ENCODE results near the gene CBX4.

Gene CBX4

GRCh38 chr17:79842136-79842655 lies 3.0 kb upstream of the CBX4 start:
- peak; percentile 61 for DNase-seq (ENCODE audit: low read depth, low spot score)

GRCh38 chr17:79841369-79842135 lies 2.3 kb upstream of the CBX4 start:
- DNase-seq (ENCODE audit: low read depth, low spot score) = peak; percentile 52

DNA sequence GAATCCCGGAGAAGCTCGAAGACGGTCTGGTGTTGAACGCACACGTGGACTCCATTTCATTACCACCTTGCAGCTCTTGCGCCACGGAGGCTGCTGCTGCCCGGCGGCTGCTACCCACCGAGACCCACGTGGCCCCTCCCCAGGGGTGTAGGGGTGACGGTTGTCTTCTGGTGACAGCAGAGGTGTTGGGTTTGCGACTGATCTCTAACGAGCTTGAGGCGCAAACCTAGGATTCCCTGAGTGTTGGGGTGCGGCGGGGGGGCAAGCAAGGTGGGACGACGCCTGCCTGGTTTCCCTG lies 1.7 kb upstream of the CBX4 start:
- DNase-seq (ENCODE audit: low read depth, low spot score) = no peak

GRCh38 chr17:79840269-79840988 lies 1.2 kb upstream of the CBX4 start:
- DNase-seq (ENCODE audit: low read depth, low spot score) = peak; percentile 63

DNA sequence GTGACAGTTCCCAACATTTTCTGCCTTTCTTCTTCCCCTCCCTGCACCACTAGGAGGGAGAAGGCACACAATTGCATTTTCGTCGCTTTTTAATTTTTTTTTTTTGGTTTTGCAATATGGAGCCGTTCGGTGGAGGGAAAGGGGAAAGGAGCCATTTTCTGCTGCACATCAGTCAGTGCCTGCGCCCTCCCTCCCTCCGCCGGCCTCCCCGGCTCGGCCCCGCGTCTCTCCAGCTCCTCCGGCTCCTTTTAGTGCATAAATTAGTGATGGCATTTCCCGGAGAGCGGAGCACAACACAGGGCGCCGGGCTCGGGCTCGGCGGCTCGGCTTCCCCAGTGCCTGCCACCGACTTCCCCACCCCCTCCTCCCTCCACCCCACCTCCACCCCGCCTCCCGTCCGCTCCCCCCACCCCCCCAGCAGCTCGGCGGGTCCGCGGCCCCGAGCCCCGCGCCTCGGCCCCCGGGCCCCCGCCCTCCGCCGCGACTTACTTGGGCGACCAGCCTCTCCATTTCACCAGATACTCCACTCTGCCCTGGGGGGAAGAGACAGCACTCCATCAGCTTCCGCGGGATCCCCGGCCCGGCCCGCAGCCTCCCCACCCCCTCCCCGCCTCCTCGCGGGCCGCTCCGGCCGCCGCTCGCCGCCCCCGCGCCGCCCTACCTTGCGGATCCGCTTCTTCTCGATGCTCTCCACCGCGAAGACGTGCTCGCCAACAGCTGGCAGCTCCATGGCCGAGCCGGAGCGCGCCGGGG lies 542 bp downstream of the CBX4 start:
- peak; percentile 80 for DNase-seq (ENCODE audit: low read depth, low spot score)

- DNase-seq (ENCODE audit: low read depth, low spot score) = no peak
Observed at GRCh38 chr17:79837888-79838521, 1.2 kb downstream of the CBX4 start.

DNA sequence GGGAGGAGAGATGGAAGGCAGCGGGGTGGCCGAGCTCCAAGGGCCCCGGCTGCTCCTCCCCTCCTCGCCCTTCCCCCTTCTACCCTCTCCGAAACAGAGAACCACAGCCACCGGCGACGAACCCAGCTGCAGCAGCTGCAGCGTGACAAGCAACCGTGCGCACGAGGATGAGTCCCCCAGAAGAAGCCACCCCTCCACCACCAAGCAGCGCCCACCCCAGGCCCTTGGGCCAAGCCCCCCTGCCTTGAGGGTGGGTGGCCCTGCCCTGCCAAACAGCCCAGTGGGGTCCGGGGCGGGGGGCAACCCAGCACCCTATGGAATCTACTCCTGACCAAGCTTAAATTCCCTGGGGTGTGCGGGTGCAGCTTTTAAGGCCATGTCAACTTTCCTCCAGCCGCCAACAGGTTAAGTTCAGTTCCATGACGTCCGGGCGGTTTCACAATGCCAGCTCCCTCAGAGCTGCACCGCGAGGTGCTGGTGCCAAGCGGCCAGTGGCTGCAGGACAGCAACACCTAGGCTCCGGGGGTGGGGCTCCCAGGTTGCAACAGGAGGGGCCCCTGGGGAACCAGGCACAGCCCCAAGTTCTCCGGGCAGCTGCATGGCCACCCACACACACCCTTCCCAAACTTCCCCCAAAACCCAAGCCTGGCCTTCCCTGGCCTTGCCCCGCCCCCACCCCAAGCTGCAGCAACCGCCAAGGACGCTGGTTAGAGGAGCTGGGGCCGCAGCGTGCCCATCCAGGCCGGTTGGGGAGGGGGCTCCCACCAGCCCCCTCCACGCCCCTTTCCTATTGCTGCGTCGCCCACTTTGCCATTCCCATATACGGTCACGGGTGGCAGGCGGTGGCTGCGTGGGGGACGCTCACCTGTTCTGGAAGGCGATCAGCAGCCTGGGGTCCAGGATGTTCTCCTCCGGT lies 2.0 kb downstream of the CBX4 start:
- DNase-seq (ENCODE audit: low read depth, low spot score) = peak; percentile 46

GRCh38 chr17:79836510-79836971 lies 2.7 kb downstream of the CBX4 start:
- DNase-seq (ENCODE audit: low read depth, low spot score) = no peak

DNA sequence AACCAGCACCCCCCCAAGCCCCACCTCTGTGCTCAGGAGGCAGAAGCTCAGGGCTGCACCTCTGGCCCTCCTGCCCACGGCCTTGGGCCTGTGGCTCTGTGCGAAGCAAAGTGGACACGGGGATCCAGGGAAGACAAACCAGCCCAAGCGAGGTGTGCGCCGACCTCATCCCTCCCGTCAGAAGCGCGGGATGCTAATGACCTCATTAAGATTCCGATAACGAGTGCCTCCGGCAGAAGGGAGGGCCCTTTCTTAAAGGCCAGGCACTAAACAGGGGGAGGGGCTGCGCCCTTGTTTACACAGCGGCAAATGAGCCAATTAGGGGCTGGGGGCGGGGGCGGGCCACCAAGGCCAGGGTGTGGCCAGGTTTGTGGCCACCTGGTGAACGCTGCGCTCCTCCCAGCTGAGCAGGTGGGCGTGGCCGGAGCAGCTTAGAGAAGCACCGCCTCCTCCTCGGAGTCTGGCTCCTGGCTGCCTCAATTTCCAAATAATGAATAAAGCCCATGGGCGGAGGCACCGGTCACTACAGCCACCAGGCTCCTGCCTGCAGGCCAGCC lies 3.2 kb downstream of the CBX4 start:
- DNase-seq (ENCODE audit: low read depth, low spot score) = peak; percentile 99

- DNase-seq (ENCODE audit: low read depth, low spot score) = peak; percentile 66
Observed at GRCh38 chr17:79835470-79835899, 3.8 kb downstream of the CBX4 start.

GRCh38 chr17:79834565-79835469 lies 4.4 kb downstream of the CBX4 start:
- DNase-seq (ENCODE audit: low read depth, low spot score) = peak; percentile 86

DNA sequence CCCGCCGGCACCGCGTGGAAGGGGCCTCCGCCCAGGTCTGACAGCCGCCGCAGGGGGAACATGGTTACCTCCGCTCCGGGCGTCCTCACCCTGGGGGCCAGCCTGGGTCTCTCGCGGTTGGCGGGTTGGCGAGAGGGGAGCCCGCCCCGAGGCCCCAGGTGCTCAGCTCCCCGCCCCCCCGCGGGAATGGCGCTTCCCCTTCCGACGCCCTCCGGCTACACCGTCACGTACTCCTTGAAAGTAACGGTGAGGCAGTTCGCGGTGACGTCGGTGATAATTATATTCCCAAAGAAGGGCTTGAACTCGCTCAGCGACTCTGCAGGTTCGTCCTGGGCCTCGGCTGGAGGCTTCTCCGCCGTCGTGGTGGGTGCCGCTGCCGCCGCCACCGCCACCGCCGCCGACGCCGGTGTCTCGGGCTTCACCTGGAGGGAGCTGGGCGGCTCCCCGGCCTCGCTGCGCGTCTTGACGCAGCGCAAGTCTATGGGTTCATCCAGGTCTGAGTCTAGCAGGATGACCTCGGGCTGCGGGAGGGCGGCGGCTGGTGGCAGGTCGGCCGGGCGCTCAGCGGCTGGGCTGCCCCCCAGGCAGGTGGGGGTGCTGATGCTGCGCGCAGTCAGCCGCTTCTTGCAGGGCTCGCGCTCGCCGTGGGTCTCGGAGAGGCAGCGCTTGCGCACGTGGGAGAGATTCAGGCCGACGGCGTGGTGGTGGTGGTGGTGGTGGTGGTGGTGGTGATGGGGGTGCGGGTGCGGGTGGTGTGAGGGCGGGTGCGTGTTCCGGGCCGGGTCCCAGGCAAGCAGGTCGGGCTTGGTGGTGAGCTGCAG lies 5.3 kb downstream of the CBX4 start:
- DNase-seq (ENCODE audit: low read depth, low spot score) = peak; percentile 49

- peak; percentile 27 for DNase-seq (ENCODE audit: low read depth, low spot score)
Observed at GRCh38 chr17:79833110-79833450, 6.2 kb downstream of the CBX4 start.

GRCh38 chr17:79832218-79833109 lies 6.8 kb downstream of the CBX4 start:
- no peak for DNase-seq (ENCODE audit: low read depth, low spot score)

GRCh38 chr17:79831265-79832217 lies 7.7 kb downstream of the CBX4 start:
- DNase-seq (ENCODE audit: low read depth, low spot score) = no peak

GRCh38 chr17:79830763-79831264 lies 8.4 kb downstream of the CBX4 start:
- DNase-seq (ENCODE audit: low read depth, low spot score) = no peak
